DND-41 (cell line): ENCODE data around the gene SLC12A8.

Source experiments
- ATAC-seq: fragments of 200-7000 bp; cut with Tn5 transposase; 3 replicates; pipeline ENCODE4 v1.9.1; 2021; ENCODE audit warnings: low read depth; ENCODE audit not compliant: insufficient read depth
- DNase-seq: peaks from one replicate; pipeline ENCODE4 v3.0.0-alpha.2; 2020
- H2AFZ ChIP-seq: 2 replicates; pipeline ENCODE4 v1.6.0; 2012; ENCODE audit warnings: low read depth, low read length
- H3K27ac ChIP-seq: 2 replicates; pipeline ENCODE4 v1.5.1; 2012; ENCODE audit warnings: low read length, inconsistent platforms
- H3K27me3 ChIP-seq: fragments of 200-600 bp; sonication (generic); 2 replicates; pipeline ENCODE4 v1.6.0; 2012; ENCODE audit warnings: low read length, mild to moderate bottlenecking, inconsistent platforms; ENCODE audit not compliant: insufficient read depth, poor library complexity
- H3K36me3 ChIP-seq: 2 replicates; pipeline ENCODE4 v1.5.1; 2012; ENCODE audit warnings: low read length, inconsistent platforms; ENCODE audit not compliant: insufficient read depth
- H3K4me1 ChIP-seq: 2 replicates; pipeline ENCODE4 v1.5.1; 2012; ENCODE audit warnings: mild to moderate bottlenecking, low read length; ENCODE audit not compliant: insufficient read depth
- H3K4me2 ChIP-seq: 2 replicates; pipeline ENCODE4 v1.6.0; 2012; ENCODE audit warnings: mild to moderate bottlenecking, moderate library complexity, low read length, inconsistent platforms; ENCODE audit not compliant: insufficient read depth
- H3K4me3 ChIP-seq, 2 experiments: fragments of 200-600 bp in 1 of 2; shearing (Covaris generic) in 1 of 2; 2 replicates each; pipeline ENCODE4 v1.5.1; 2012 to 2016; ENCODE audit warnings: inconsistent platforms in 2 of 2, low read length in 2 of 2, mild to moderate bottlenecking in 2 of 2, low read depth in 1 of 2, moderate library complexity in 1 of 2
- H3K79me2 ChIP-seq: 2 replicates; pipeline ENCODE4 v1.6.0; 2012; ENCODE audit warnings: low read length, inconsistent platforms; ENCODE audit not compliant: insufficient read depth
- H3K9ac ChIP-seq: 2 replicates; pipeline ENCODE4 v1.6.0; 2012; ENCODE audit warnings: low read depth, mild to moderate bottlenecking, inconsistent platforms, low read length, moderate library complexity
- H3K9me3 ChIP-seq: 2 replicates; pipeline ENCODE4 v1.5.1; 2012; ENCODE audit warnings: low read length, moderate library complexity, mild to moderate bottlenecking, inconsistent platforms; ENCODE audit not compliant: insufficient read depth, severe bottlenecking
- H4K20me1 ChIP-seq: 2 replicates; pipeline ENCODE4 v1.6.0; 2012; ENCODE audit warnings: low read length; ENCODE audit not compliant: insufficient read depth
- CTCF ChIP-seq: IDR thresholded peaks from 2 replicates; pipeline ENCODE4 v1.5.1; 2012; ENCODE audit warnings: borderline replicate concordance, low read length, moderate library complexity, mild to moderate bottlenecking; ENCODE audit not compliant: poor library complexity, severe bottlenecking; ENCODE audit errors: extremely low read depth
- EZH2 ChIP-seq: IDR thresholded peaks from 3 replicates; pipeline ENCODE4 v1.6.1; 2012; ENCODE audit warnings: borderline replicate concordance, low read depth, mild to moderate bottlenecking, moderate library complexity, low read length, inconsistent platforms; ENCODE audit not compliant: severe bottlenecking

Gene SLC12A8

GRCh38 chr3:125057186-125057850 is 155.2 kb downstream of the SLC12A8 start:
- Histone ChIP-seq H2AFZ (no peak overlapping the region), H4K20me1 (peaks cover 15% of the 10 kb centered on the region), H3K79me2 (no peaks in the 10 kb centered on the region), H3K27ac (no peak overlapping the region), H3K4me1 (peaks cover 36% of the 10 kb centered on the region), H3K36me3 (no peaks in the 10 kb centered on the region), H3K4me3 (no peak overlapping the region), H3K27me3 (peaks cover 44% of the 10 kb centered on the region), H3K4me2 (no peak overlapping the region), H3K9me3 (no peaks in the 10 kb centered on the region), H3K9ac (no peak overlapping the region)
- ATAC-seq (no peak), DNase-seq (no peak)
- TF ChIP-seq EZH2 = no peak

GRCh38 chr3:125055913-125056745 is 156.4 kb downstream of the SLC12A8 start, which contains the start of gene HEG1:
Gene HEG1, minus strand, starts transcription at chr3:125055997. Its CDS starts 107 bp downstream, at chr3:125055890.
- Histone ChIP-seq H3K27ac (peak within 1 kb of the TSS; percentile 60), H3K9ac (peak within 1 kb of the TSS; percentile 60), H3K9me3 (no peaks in the 10 kb centered on the region), H3K4me1 (peaks cover 48% of the 10 kb centered on the region), H3K4me2 (peak within 1 kb of the TSS; percentile 80), H2AFZ (peak within 1 kb of the TSS; percentile 71), H3K36me3 (no peaks in the 10 kb centered on the region), H3K27me3 (peaks cover 32% of the 10 kb centered on the region), H4K20me1 (peaks cover 21% of the 10 kb centered on the region), H3K79me2 (no peaks in the 10 kb centered on the region), H3K4me3 (peak within 1 kb of the TSS; percentile 65 to 74; a peak in 3 of 4 replicates)
- peak; percentile 75 for DNase-seq
- ATAC-seq = peak; percentile 75
- no peak for TF ChIP-seq EZH2
- no peak for TF ChIP-seq CTCF

GRCh38 chr3:125055331-125055912 is 157.1 kb downstream of the SLC12A8 start:
- ATAC-seq (peak; percentile 7; the same call in 1 of the 3 replicates), DNase-seq (peak; percentile 22)
- peak overlapping the region; percentile 71 for H2AFZ ChIP-seq
- H3K27me3 ChIP-seq = peaks cover 25% of the 10 kb centered on the region
- peak; percentile 9 for TF ChIP-seq EZH2
- no peak for TF ChIP-seq CTCF
- H3K4me2 ChIP-seq = peak overlapping the region; percentile 80
- no peaks in the 10 kb centered on the region for H3K9me3 ChIP-seq
- no peaks in the 10 kb centered on the region for H3K79me2 ChIP-seq
- H3K27ac ChIP-seq = peak overlapping the region; percentile 60
- peak overlapping the region; percentile 65 to 74; a peak in 3 of 4 replicates for H3K4me3 ChIP-seq
- peaks cover 55% of the 10 kb centered on the region for H3K4me1 ChIP-seq
- peak overlapping the region; percentile 60 for H3K9ac ChIP-seq
- no peaks in the 10 kb centered on the region for H3K36me3 ChIP-seq
- peaks cover 27% of the 10 kb centered on the region for H4K20me1 ChIP-seq
